Activated T-cell treated with anti-CD3 and anti-CD28 coated beads for 48 hours (primary cell): ENCODE data around the gene DET1.
A peak's percentile ranks its signal among the peaks of the same experiment; 100 is the strongest.
"Not testable (repeated sequence)": the region's sequence is repeated elsewhere in the genome, so short reads cannot be mapped to it uniquely, and the experiment has no call there.

ENCODE experiments used
- DNase-seq: peaks from one replicate; pipeline ENCODE4 v3.0.0-alpha.2; 2020; ENCODE audit warnings: low read depth

The DET1 gene

GRCh38 chr15:88546248-88547129 is at the start of gene DET1:
Gene DET1 (minus strand): TSS chr15:88546681. CDS start chr15:88531705, 14,976 bp downstream.
- peak; percentile 92 for DNase-seq

GRCh38 chr15:88591384-88591783 is 44.9 kb upstream of the DET1 start:
- no peak for DNase-seq

- DNase-seq, result no peak
Observed at GRCh38 chr15:88590759-88591158, 44.3 kb upstream of the DET1 start.

- DNase-seq, result no peak
Observed at GRCh38 chr15:88586401-88587162, 40.1 kb upstream of the DET1 start.

GRCh38 chr15:88580532-88580931 is 34.1 kb upstream of the DET1 start:
- no peak for DNase-seq

- DNase-seq, result no peak
Observed at GRCh38 chr15:88579322-88579721, 32.8 kb upstream of the DET1 start.

GRCh38 chr15:88574655-88575054 is 28.2 kb upstream of the DET1 start:
- no peak for DNase-seq

GRCh38 chr15:88574077-88574476 is 27.6 kb upstream of the DET1 start:
- no peak for DNase-seq

- DNase-seq, result no peak
Observed at GRCh38 chr15:88571852-88572259, 25.4 kb upstream of the DET1 start.

DNA sequence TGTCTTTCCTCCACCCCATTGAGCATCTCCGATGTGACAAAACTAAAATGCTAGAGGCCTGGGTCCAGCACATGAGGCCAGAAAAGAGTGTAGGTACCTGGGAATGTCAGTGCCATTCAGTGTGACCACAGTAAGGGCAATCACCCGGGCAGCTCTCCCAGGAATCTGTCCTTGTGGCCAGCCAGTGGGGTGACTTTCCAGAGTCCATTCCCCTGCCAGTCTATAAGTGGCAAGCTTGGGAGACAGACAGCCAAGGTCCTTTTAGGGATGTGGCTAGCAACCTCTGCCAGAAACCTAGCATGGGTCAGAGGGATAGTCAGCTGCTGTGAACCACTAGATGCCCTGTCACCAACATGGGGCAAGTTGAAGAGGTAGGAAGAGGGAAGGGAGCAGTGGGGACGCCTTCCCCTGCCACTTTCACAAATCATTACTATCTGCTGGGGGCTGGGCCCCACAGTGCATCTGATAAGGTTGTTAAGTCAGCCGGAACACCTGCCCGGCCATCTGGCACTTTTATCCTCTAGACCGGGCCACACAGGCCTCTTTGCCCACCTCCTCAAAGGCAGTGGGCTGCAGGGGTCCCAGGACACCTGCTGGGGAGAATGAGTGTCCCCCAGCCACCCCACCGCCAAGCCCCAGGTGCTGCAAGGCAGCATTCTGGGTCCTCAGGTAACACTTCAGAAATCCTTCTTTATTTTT is 24.8 kb upstream of the DET1 start:
- no peak for DNase-seq

- DNase-seq, result no peak
Observed at GRCh38 chr15:88568589-88568988, 22.1 kb upstream of the DET1 start.

DNA sequence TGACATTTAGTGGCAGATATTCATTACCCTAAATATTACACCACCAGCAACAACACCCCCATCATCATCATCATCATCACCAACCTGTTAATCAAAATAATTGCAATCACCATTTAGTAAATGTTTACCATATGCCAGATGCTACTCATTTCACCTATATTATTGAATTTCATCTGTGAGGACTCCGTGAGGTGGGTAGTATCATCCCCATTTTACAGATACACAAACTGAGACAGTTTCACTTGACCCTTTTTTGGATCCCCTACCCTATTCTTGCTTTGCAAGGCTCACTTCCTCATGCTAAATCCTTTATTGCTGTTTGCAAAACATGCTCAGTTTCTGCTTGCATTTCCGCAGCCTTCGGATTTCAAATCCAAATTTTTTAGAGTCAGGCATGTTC is 18.3 kb upstream of the DET1 start:
- no peak for DNase-seq

GRCh38 chr15:88563638-88564037 is 17.2 kb upstream of the DET1 start:
- DNase-seq, result no peak

DNA sequence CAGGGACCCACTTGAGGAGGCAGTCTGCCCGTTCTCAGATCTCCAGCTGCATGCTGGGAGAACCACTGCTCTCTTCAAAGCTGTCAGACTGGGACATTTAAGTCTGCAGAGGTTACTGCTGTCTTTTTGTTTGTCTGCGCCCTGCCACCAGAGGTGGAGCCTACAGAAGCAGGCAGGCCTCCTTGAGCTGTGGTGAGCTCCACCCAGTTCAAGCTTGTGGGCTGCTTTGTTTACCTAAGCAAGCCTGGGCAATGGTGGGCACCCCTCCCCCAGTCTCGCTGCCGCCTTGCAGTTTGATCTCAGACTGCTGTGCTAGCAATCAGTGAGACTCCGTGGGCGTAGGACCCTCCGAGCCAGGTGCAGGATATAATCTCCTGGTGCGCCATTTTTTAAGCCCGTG is 13.1 kb upstream of the DET1 start:
- DNase-seq, result not testable (repeated sequence)

GRCh38 chr15:88558026-88558425 is 11.5 kb upstream of the DET1 start:
- not testable (repeated sequence) for DNase-seq

GRCh38 chr15:88548009-88548408 is 1.5 kb upstream of the DET1 start:
- not testable (repeated sequence) for DNase-seq

DNA sequence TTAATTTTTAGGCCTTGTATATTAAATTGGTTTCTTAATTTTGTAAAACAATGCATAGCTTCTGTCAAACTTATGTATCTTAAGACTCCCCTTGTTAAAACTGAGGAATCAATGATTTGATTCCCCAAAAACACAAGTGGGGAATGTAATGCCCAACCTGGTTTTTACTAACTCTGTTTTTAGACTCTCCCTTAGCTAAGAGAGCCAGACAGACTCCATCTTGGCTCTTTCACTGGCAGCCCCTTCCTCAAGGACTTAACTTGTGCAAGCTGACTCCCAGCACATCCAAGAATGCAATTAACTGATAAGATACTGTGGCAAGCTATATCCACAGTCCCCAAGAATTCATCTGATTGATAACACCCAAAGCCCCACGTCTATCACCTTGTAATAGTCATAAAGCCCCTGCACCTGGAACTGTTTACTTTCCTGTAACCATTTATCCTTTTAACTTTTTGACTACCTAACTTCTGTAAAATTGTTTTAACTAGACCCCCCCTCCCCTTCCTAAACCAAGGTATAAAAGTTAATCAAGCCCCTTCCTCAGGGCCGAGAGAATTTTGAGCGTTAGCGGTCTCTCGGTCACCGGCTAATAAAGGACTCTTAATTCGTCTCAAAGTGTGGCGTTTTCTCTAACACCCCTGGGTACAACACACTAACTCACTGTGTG is 768 bp downstream of the DET1 start:
- not testable (repeated sequence) for DNase-seq

- no peak for DNase-seq
Observed at GRCh38 chr15:88543065-88543776, 3.3 kb downstream of the DET1 start.

GRCh38 chr15:88542342-88542733 is 4.1 kb downstream of the DET1 start:
- no peak for DNase-seq

DNA sequence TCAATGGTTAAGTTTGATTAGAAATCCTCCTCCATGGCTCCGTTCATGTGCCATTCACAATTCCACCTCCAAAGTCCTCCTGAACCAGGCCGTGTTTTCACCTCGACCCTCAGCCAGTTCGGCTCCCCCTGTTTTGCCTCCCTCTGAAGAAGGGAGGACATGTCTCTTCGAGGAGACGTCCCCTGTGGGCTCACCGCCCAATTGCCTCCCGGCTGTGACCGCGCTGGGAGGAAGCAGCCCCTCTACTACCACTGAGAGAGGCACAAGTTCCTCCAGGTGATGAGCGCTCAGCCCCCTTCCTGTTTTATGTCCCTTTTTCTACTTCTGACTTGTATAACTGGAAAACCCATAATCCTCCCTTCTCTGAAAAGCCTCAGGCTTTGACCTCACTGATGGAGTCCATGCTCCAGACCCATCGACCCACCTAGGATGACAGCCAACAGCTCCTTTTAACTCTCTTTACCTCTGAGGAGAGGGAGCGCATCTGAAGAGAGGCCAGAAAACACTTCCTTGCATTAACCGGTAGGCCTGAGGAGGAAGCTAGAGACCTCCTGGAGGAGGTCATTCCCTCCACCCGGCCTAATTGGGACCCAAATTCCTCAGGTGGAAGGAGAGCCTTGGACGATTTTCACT is 4.7 kb downstream of the DET1 start:
- no peak for DNase-seq

GRCh38 chr15:88541111-88541510 is 5.4 kb downstream of the DET1 start:
- DNase-seq, result not testable (repeated sequence)
